CD8-positive, alpha-beta memory T cell (primary cell): ENCODE data around the gene ADAMTS2. TPM values are rescaled to one million over a fixed set of nuclear protein-coding genes. Genes with fewer than 3 reads are reported as not detected.
A peak's percentile ranks its signal among the peaks of the same experiment; 100 is the strongest.

Experiments used
- CTCF ChIA-PET: fragments of 350-600 bp; sonication (Branson Sonifier 250); formaldehyde crosslinking; loops from one replicate; lab custom pipeline; 2021; ENCODE audit warnings: antibody characterized with exemption; lab: Charles Lee
- POLR2A ChIA-PET: fragments of 350-600 bp; sonication (Branson Sonifier 250); formaldehyde crosslinking; loops from one replicate; lab custom pipeline; 2021; ENCODE audit warnings: antibody characterized with exemption; lab: Charles Lee
- DNase-seq, 5 donors: peaks; one replicate each; pipeline versions ENCODE4 v3.0.0 to v3.0.0-alpha.2; 2020 to 2022; ENCODE audit warnings: mixed read lengths in 1 of 5
- H3K27ac ChIP-seq: one replicate; pipeline ENCODE4 v1.7.0; 2013; ENCODE audit warnings: low read depth, mild to moderate bottlenecking, low read length, moderate library complexity
- H3K27me3 ChIP-seq: 2 replicates; pipeline ENCODE4 v1.7.0; 2013; ENCODE audit warnings: low read length, mild to moderate bottlenecking; ENCODE audit not compliant: insufficient read depth, poor library complexity, severe bottlenecking
- H3K36me3 ChIP-seq: 2 replicates; pipeline ENCODE4 v1.7.0; 2013; ENCODE audit warnings: mild to moderate bottlenecking, low read length, moderate library complexity; ENCODE audit not compliant: insufficient read depth
- H3K4me1 ChIP-seq: 2 replicates; pipeline ENCODE4 v1.7.0; 2013; ENCODE audit warnings: mild to moderate bottlenecking, low read length, moderate library complexity; ENCODE audit not compliant: insufficient read depth
- H3K4me3 ChIP-seq: 2 replicates; pipeline ENCODE4 v1.7.0; 2013; ENCODE audit warnings: mild to moderate bottlenecking, low read length
- H3K9me3 ChIP-seq: 2 replicates; pipeline ENCODE4 v1.7.0; 2013; ENCODE audit warnings: mild to moderate bottlenecking, low read length
- H3K27ac Mint-ChIP-seq, 8 donors: one replicate each; pipeline ENCODE4 v1.8.0; 2020 to 2021; ENCODE audit warnings: mixed read lengths in 8 of 8, mild to moderate bottlenecking in 6 of 8, inconsistent platforms in 3 of 8, moderate library complexity in 3 of 8
- H3K27me3 Mint-ChIP-seq, 2 donors: one replicate each; pipeline ENCODE4 v1.8.0; 2020 to 2021; ENCODE audit warnings: mixed read lengths in 2 of 2, mild to moderate bottlenecking in 1 of 2, moderate library complexity in 1 of 2
- H3K36me3 Mint-ChIP-seq, 3 donors: one replicate each; pipeline ENCODE4 v1.8.0; 2020 to 2021; ENCODE audit warnings: mixed read lengths in 3 of 3, inconsistent platforms in 1 of 3, mild to moderate bottlenecking in 1 of 3
- H3K4me1 Mint-ChIP-seq, 3 donors: one replicate each; pipeline ENCODE4 v1.8.0; 2020 to 2021; ENCODE audit warnings: mixed read lengths in 3 of 3, inconsistent platforms in 1 of 3, mild to moderate bottlenecking in 1 of 3
- H3K4me3 Mint-ChIP-seq, 7 donors: one replicate each; pipeline ENCODE4 v1.8.0; 2020 to 2021; ENCODE audit warnings: mixed read lengths in 7 of 7, mild to moderate bottlenecking in 6 of 7, moderate library complexity in 4 of 7, inconsistent platforms in 2 of 7
- H3K9me3 Mint-ChIP-seq, 5 donors: one replicate each; pipeline ENCODE4 v1.8.0; 2020 to 2022; ENCODE audit warnings: mixed read lengths in 5 of 5, mild to moderate bottlenecking in 3 of 5, moderate library complexity in 2 of 5, inconsistent platforms in 1 of 5
- polyA plus RNA-seq: library from polyadenylated mRNA; unstranded; fragments of 300-500 nt; fragmentation: Illumina TruSeq; gene quantifications from one replicate; pipeline ENCODE4 v1.2.3, GENCODE V29; 2021
- total RNA-seq, 2 experiments: library from RNA; stranded (reverse); gene quantifications; one replicate each; pipeline ENCODE4 v1.2.3, GENCODE V29; 2021

Gene ADAMTS2
- total and polyA plus RNA-seq, 3 experiments from 2014 or later: not detected

DNA sequence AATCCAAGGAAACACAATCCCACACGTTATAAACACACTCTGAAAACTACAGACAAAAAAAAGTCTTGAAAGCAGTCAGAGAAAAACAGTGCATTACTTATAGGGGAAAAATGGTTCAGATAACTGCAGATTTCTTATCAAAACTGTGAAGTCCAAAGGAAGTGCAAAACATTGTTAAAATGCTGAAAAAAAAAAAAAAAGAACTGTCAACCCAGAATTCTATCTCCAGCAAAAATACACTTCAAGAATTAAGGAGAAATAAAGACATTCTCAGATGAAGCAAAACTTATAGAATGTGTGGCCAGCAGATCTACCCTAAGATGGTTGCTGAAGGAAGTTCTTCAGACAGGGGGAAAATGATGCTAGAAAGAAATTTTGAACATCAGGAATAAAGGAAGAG lies 40.4 kb downstream of the ADAMTS2 start:
- Mint-ChIP-seq H3K36me3 (no peaks in the 10 kb centered on the region), H3K4me1 (no peaks in the 10 kb centered on the region), H3K4me3 (no peak overlapping the region), H3K27me3 (peaks cover 0 to 3% of the 10 kb centered on the region in 2 donors), H3K27ac (no peak overlapping the region), H3K9me3 (peaks cover 8 to 22% (median 13%) of the 10 kb centered on the region in 5 donors)
- Histone ChIP-seq H3K9me3 (no peaks in the 10 kb centered on the region), H3K27ac (no peak overlapping the region), H3K4me1 (no peaks in the 10 kb centered on the region), H3K27me3 (no peaks in the 10 kb centered on the region), H3K36me3 (no peaks in the 10 kb centered on the region), H3K4me3 (no peak overlapping the region)
- ChIA-PET POLR2A (no interaction called here), CTCF (no interaction called here)
- DNase-seq: no peak

DNA sequence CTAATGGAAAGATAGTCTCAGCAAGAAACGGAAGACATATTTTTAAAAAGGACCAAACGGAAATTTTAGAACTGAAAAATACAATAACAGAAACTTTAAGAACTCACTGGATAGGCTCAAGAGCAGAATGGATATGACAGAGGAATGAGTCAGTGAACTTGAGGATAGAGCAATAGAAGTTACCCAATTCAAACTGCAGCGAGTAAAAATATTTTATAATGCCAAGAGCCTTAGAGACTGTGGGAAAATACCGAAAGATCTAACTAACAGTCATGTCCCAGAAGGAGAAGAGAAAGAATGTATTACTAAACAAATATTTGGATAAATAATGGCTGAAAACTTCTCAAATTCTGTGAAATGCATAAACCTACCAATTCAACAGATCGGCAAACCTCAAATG lies 40.8 kb downstream of the ADAMTS2 start:
- peaks cover 8 to 22% (median 13%) of the 10 kb centered on the region in 5 donors for H3K9me3 Mint-ChIP-seq

DNA sequence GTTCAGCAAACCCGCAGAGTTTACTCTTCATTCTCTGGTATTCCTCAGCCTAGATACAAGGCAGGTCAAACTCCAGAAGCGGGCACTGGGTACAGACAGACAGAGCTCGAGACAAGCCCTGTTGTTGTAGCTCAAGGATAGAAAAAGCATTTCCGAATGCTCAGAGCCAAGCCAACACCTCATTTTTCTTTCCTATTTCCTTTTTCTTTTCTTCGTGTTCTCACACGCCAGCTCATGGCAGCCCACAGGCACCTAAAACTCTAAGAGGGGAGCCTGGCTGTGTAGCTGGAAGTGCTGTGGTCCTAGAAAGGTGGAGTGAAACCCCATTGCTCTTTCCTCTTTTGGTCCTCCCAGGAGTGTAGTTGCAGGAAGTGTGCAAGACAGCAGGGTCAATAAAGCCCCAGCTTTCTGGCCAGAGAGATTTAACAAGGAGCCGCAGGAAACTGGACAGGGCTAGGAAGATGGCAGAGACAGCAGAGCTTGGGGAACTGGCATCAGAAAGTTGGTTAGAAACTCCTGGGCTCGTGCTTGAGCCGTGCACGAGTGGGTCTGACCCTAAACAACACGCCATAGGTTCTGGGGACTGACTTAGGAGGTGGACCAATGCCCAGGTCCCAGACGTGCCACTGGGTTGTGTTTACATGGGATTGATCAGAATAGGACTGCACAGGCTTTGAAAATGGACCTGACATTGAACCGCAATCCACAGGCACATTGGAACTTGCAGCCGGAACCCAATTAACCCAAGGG lies 41.6 kb downstream of the ADAMTS2 start:
- H3K4me1 Mint-ChIP-seq: no peaks in the 10 kb centered on the region
- peaks cover 0 to 3% of the 10 kb centered on the region in 2 donors for H3K27me3 Mint-ChIP-seq
- no peaks in the 10 kb centered on the region for H3K4me1 ChIP-seq
- H3K36me3 Mint-ChIP-seq: no peaks in the 10 kb centered on the region
- peak in 1 of 5 donors; percentile 9 for DNase-seq
- no peak overlapping the region for H3K4me3 ChIP-seq
- no peak overlapping the region for H3K27ac Mint-ChIP-seq
- POLR2A ChIA-PET: no interaction called here
- no peaks in the 10 kb centered on the region for H3K36me3 ChIP-seq
- no peak overlapping the region for H3K27ac ChIP-seq
- no peaks in the 10 kb centered on the region for H3K27me3 ChIP-seq
- H3K4me3 Mint-ChIP-seq: no peak overlapping the region
- CTCF ChIA-PET: no interaction called here
- no peaks in the 10 kb centered on the region for H3K9me3 ChIP-seq
- H3K9me3 Mint-ChIP-seq: peaks cover 8 to 22% (median 13%) of the 10 kb centered on the region in 5 donors

More for the DNA sequence above, 40.8 kb downstream of the ADAMTS2 start:
- H3K4me1 Mint-ChIP-seq: no peaks in the 10 kb centered on the region
- H3K27me3 Mint-ChIP-seq: peaks cover 0 to 3% of the 10 kb centered on the region in 2 donors
- H3K4me1 ChIP-seq: no peaks in the 10 kb centered on the region
- no peak overlapping the region for H3K27ac ChIP-seq
- H3K4me3 Mint-ChIP-seq: no peak overlapping the region
- no peaks in the 10 kb centered on the region for H3K36me3 Mint-ChIP-seq
- POLR2A ChIA-PET: no interaction called here
- H3K36me3 ChIP-seq: no peaks in the 10 kb centered on the region
- no peak overlapping the region for H3K27ac Mint-ChIP-seq
- CTCF ChIA-PET: no interaction called here
- no peak for DNase-seq
- H3K27me3 ChIP-seq: no peaks in the 10 kb centered on the region
- H3K4me3 ChIP-seq: no peak overlapping the region
- no peaks in the 10 kb centered on the region for H3K9me3 ChIP-seq

DNA sequence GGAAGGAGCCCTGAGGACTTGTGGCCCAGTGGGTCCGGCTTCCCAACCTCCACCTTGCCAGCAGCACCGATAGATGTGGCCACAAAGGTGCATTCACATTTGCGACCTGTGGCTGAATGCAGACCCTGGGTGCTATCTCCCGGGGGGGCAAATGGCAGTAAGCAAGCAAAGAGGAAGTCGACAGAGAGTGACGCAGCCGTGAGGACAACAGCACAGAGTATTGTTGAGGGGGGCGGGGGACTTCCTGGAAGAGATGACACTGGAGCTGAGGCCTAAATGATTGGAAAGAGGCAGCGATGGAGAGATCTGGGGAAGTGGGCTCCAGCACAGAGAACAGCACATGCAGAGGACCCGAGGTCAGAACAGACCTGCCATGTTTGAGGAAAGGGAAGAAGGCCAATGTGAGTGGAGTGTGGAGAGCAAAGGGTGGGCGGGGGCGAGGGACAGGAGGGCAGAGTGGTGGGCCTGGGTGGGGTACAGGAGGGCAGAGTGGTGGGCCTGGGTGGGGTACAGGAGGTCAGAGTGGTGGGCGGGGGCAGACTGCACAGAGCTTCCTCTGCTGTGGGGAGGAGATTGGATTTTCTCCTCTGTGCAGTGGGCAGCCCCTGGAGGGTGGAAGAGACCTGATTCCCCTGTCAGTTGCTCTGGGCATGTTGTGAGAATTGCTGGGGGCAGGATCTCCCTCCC lies 42.6 kb downstream of the ADAMTS2 start:
- peaks cover 8 to 23% (median 13%) of the 10 kb centered on the region in 5 donors for H3K9me3 Mint-ChIP-seq
- H3K27me3 Mint-ChIP-seq: peaks cover 0 to 3% of the 10 kb centered on the region in 2 donors

DNA sequence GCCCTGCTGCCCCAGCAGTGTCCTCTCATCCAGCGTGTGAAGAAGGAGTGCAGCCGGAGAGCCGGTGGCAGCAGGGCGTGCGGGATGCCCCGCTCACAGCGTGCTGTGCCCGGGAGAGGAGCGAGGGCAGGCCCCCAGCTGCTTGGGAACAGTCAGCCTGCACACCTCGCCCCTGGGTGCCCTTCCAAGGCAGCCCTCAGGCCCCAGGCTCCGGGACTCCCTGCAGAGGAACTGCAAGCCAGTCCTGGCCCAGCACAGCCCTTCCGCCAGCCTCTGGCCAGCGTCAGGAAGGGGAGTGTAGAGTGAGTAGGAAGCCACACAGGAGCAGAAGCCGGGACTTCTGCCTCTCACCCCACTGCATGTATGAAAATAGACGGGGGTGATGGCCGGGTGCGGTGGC lies 43.5 kb downstream of the ADAMTS2 start:
- Mint-ChIP-seq H3K27me3 (peaks cover 0 to 3% of the 10 kb centered on the region in 2 donors), H3K4me3 (no peak overlapping the region), H3K9me3 (peaks cover 11 to 23% (median 13%) of the 10 kb centered on the region in 5 donors), H3K4me1 (no peaks in the 10 kb centered on the region), H3K36me3 (no peaks in the 10 kb centered on the region), H3K27ac (no peak overlapping the region)
- Histone ChIP-seq H3K9me3 (no peaks in the 10 kb centered on the region), H3K36me3 (no peaks in the 10 kb centered on the region), H3K4me3 (no peak overlapping the region), H3K27me3 (no peaks in the 10 kb centered on the region), H3K4me1 (no peaks in the 10 kb centered on the region), H3K27ac (no peak overlapping the region)
- POLR2A ChIA-PET: no interaction called here
- CTCF ChIA-PET: no interaction called here
- DNase-seq: peak in 1 of 5 donors; percentile 21

More for the DNA sequence above, 42.6 kb downstream of the ADAMTS2 start:
- Histone ChIP-seq H3K27me3 (no peaks in the 10 kb centered on the region), H3K9me3 (no peaks in the 10 kb centered on the region), H3K4me3 (no peak overlapping the region), H3K36me3 (no peaks in the 10 kb centered on the region), H3K27ac (no peak overlapping the region), H3K4me1 (no peaks in the 10 kb centered on the region)
- CTCF ChIA-PET: no interaction called here
- no peak overlapping the region for H3K4me3 Mint-ChIP-seq
- H3K4me1 Mint-ChIP-seq: no peaks in the 10 kb centered on the region
- H3K36me3 Mint-ChIP-seq: no peaks in the 10 kb centered on the region
- peak in 1 of 5 donors; percentile 9 for DNase-seq
- H3K27ac Mint-ChIP-seq: no peak overlapping the region
- POLR2A ChIA-PET: no interaction called here

DNA sequence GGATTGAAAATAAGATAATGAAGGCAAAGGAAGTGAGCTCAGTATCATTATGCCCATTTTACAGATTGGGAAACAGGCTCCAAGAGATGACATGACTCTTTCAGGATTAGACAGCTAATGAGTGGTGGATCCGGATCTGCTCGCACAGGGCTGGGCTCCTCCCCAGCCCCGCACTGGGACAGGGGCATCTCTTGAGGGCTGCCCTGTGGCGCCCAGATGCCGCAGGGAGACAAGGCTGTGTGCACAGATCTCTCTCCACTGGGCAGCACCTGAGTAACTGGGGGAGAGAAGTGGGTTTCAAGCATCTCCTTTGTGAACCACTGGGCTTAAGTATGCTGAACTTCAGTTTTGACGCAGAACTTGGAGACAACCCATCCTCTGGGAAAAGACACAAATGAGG lies 43.9 kb downstream of the ADAMTS2 start:
- DNase-seq: peak in 1 of 5 donors; percentile 3
- Mint-ChIP-seq H3K36me3 (no peaks in the 10 kb centered on the region), H3K27me3 (peaks cover 0 to 3% of the 10 kb centered on the region in 2 donors), H3K27ac (no peak overlapping the region), H3K9me3 (peaks cover 11 to 23% (median 13%) of the 10 kb centered on the region in 5 donors), H3K4me3 (no peak overlapping the region), H3K4me1 (no peaks in the 10 kb centered on the region)
- no peak overlapping the region for H3K27ac ChIP-seq
- no peak overlapping the region for H3K4me3 ChIP-seq
- POLR2A ChIA-PET: no interaction called here
- CTCF ChIA-PET: no interaction called here
- H3K36me3 ChIP-seq: no peaks in the 10 kb centered on the region
- H3K27me3 ChIP-seq: no peaks in the 10 kb centered on the region
- no peaks in the 10 kb centered on the region for H3K9me3 ChIP-seq
- H3K4me1 ChIP-seq: no peaks in the 10 kb centered on the region

DNA sequence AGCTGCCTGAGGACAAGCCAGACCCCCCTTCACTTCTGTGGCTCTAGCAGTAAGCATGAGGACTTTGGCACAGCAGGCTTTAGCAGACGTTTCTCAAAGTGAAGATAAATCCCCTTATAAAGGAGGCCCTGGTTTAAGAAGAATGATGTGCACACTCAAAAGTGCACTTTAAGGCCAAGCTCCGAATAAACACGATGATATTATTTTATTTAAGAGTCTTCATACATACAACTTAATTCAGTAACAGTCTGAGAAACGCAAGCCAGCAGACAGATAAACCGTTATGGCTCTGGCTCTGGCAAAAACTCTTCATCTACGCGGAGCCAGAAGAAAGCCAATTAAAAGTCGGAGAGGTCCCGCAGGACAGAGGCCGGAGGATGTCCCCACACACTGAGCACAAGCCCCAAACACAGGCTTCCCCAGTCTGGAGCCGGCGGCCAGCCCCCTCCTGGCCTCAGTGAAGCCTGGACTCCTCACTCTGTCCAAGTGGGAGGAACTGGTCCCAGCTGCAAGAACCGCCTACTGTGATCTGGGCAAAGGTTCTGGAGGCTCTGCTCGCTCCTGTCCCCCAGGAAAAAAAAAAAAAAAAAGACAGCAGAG lies 44.6 kb downstream of the ADAMTS2 start:
- Mint-ChIP-seq H3K4me3 (no peak overlapping the region), H3K4me1 (no peaks in the 10 kb centered on the region), H3K27me3 (peaks cover 0 to 3% of the 10 kb centered on the region in 2 donors), H3K27ac (no peak overlapping the region), H3K36me3 (no peaks in the 10 kb centered on the region), H3K9me3 (peaks cover 10 to 19% (median 13%) of the 10 kb centered on the region in 5 donors)
- Histone ChIP-seq H3K36me3 (no peaks in the 10 kb centered on the region), H3K4me1 (no peaks in the 10 kb centered on the region), H3K4me3 (no peak overlapping the region), H3K9me3 (no peaks in the 10 kb centered on the region), H3K27ac (no peak overlapping the region), H3K27me3 (no peaks in the 10 kb centered on the region)
- POLR2A ChIA-PET: no interaction called here
- CTCF ChIA-PET: no interaction called here
- no peak for DNase-seq
